B cell (primary cell): ENCODE results near the gene PTPRG. TPM values are rescaled to one million over a fixed set of nuclear protein-coding genes. Genes with fewer than 3 reads are reported as not detected.

ENCODE experiments used
- ATAC-seq: fragments of 200-7000 bp; cut with Tn5 transposase; one replicate; pipeline ENCODE4 v1.10.0; 2021; ENCODE audit warnings: low read depth, mild to moderate bottlenecking, moderate number of reproducible peaks, moderate library complexity
- CTCF ChIA-PET: fragments of 350-600 bp; sonication (Branson Sonifier 250); formaldehyde crosslinking; loops from one replicate; lab custom pipeline; 2021; ENCODE audit warnings: antibody characterized with exemption, inconsistent platforms; lab: Charles Lee
- POLR2A ChIA-PET: fragments of 350-600 bp; sonication (Branson Sonifier 250); formaldehyde crosslinking; loops from one replicate; lab custom pipeline; 2021; ENCODE audit warnings: antibody characterized with exemption; lab: Charles Lee
- DNase-seq: peaks from one replicate; pipeline ENCODE4 v3.0.0; 2013
- H2AFZ ChIP-seq: 2 replicates; pipeline ENCODE4 v1.6.1; 2012; ENCODE audit warnings: mild to moderate bottlenecking, low read depth, low read length; ENCODE audit not compliant: insufficient read depth, poor library complexity, severe bottlenecking
- H3K27ac ChIP-seq, 2 donors: 1 replicate in 1 of 2; 2 replicates in 1 of 2; pipeline ENCODE4 v1.5.1; 2012 to 2013; ENCODE audit warnings: low read length in 2 of 2, mild to moderate bottlenecking in 2 of 2, moderate library complexity in 1 of 2
- H3K27me3 ChIP-seq, 4 experiments: fragments of 200-600 bp in 1 of 4; sonication (generic) in 1 of 4; replicated peaks in 1 of 4; 1 replicate in 2 of 4; 2 replicates in 2 of 4; pipeline versions ENCODE4 v1.6.1 to v1.7.0; 2013 to 2016; ENCODE audit warnings: low read length in 3 of 4, mild to moderate bottlenecking in 2 of 4, mixed read lengths in 1 of 4, moderate library complexity in 1 of 4; ENCODE audit not compliant: insufficient read depth in 4 of 4, control insufficient read depth in 3 of 4; ENCODE audit errors: control extremely low read depth in 1 of 4
- H3K36me3 ChIP-seq, 2 experiments: replicated peaks in 1 of 2; 1 replicate in 1 of 2; 2 replicates in 1 of 2; pipeline versions ENCODE4 v1.6.1 to v1.7.1; 2013; ENCODE audit warnings: low read length in 1 of 2; ENCODE audit not compliant: insufficient read depth in 2 of 2, control insufficient read depth in 1 of 2; ENCODE audit errors: control extremely low read depth in 1 of 2, extremely low read depth in 1 of 2
- H3K4me1 ChIP-seq, 2 donors: fragments of 200-600 bp in 1 of 2; sonication (generic) in 1 of 2; 1 replicate in 1 of 2; 2 replicates in 1 of 2; pipeline versions ENCODE4 v1.5.1 to v1.6.1; 2013 to 2017; ENCODE audit warnings: low read length in 2 of 2; ENCODE audit not compliant: control insufficient read depth in 2 of 2, insufficient read depth in 2 of 2
- H3K4me2 ChIP-seq: replicated peaks from 2 replicates; pipeline ENCODE3; 2012; ENCODE audit warnings: mild to moderate bottlenecking, low read depth, low read length; ENCODE audit not compliant: poor library complexity, severe bottlenecking
- H3K4me3 ChIP-seq, 5 experiments: fragments of 200-600 bp in 1 of 5; sonication (generic) in 1 of 5; 1 replicate in 3 of 5; 2 replicates in 2 of 5; pipeline versions ENCODE4 v1.5.1 to v1.7.0; 2011 to 2016; ENCODE audit warnings: low read length in 4 of 5, mild to moderate bottlenecking in 4 of 5, low read depth in 2 of 5, control low read depth in 1 of 5, moderate library complexity in 1 of 5; ENCODE audit not compliant: insufficient read depth in 1 of 5; ENCODE audit errors: control extremely low read depth in 1 of 5, extremely low read depth in 1 of 5
- H3K79me2 ChIP-seq: fragments of 200-600 bp; sonication (generic); one replicate; pipeline ENCODE4 v1.6.0; 2016; ENCODE audit warnings: low read length; ENCODE audit not compliant: control insufficient read depth, insufficient read depth
- H3K9ac ChIP-seq: fragments of 200-600 bp; sonication (generic); 2 replicates; pipeline ENCODE4 v1.6.1; 2017; ENCODE audit warnings: mild to moderate bottlenecking, low read length, moderate library complexity
- H3K9me3 ChIP-seq, 3 donors: one replicate each; pipeline versions ENCODE4 v1.6.1 to v1.7.1; 2013; ENCODE audit warnings: low read length in 2 of 3; ENCODE audit not compliant: control insufficient read depth in 2 of 3, insufficient read depth in 1 of 3; ENCODE audit errors: control extremely low read depth in 1 of 3
- H4K20me1 ChIP-seq: 2 replicates; pipeline ENCODE4 v1.6.0; 2012; ENCODE audit warnings: mild to moderate bottlenecking, low read length; ENCODE audit not compliant: insufficient read depth, control insufficient read depth, poor library complexity, severe bottlenecking
- H3K27ac Mint-ChIP-seq: one replicate; pipeline ENCODE4 v1.8.0; 2021; ENCODE audit warnings: mixed read lengths
- H3K27me3 Mint-ChIP-seq: one replicate; pipeline ENCODE4 v1.8.0; 2021; ENCODE audit warnings: mixed read lengths
- H3K4me1 Mint-ChIP-seq: one replicate; pipeline ENCODE4 v1.8.0; 2021; ENCODE audit warnings: mixed read lengths
- H3K4me3 Mint-ChIP-seq: one replicate; pipeline ENCODE4 v1.8.0; 2021; ENCODE audit warnings: mixed read lengths
- H3K9me3 Mint-ChIP-seq: one replicate; pipeline ENCODE4 v1.8.0; 2022; ENCODE audit warnings: mixed read lengths; ENCODE audit not compliant: insufficient read depth
- EZH2 ChIP-seq: IDR thresholded peaks from 2 replicates; pipeline ENCODE4 v1.6.1; 2012; ENCODE audit warnings: borderline replicate concordance, low read depth, mild to moderate bottlenecking, moderate library complexity, low read length; ENCODE audit not compliant: insufficient read depth, poor library complexity, severe bottlenecking
- WGBS: methylation state at CpG from one replicate; pipeline ENCODE4 v1.1.5; 2013; ENCODE audit warnings: missing lambda C conversion rate; ENCODE audit not compliant: insufficient coverage; 5-methylcytosine and 5-hydroxymethylcytosine counted together
- intact Hi-C: fragments of 100-400 bp; cut with micrococcal nuclease; formaldehyde crosslinking; loops from one replicate; pipeline ENCODE4 v1.10.0; 2022
- polyA plus RNA-seq: library from polyadenylated mRNA; depleted of rRNA; stranded (reverse); fragments of >200 nt; gene quantifications from 2 replicates; pipeline ENCODE4 v1.2.3, GENCODE V29; 2012
- total RNA-seq, 2 donors: library from RNA; stranded (reverse); fragments of 120-200 nt in 1 of 2; gene quantifications; 1 replicate in 1 of 2; 2 replicates in 1 of 2; pipeline versions ENCODE4 v1.2.3 to v1.2.4, GENCODE V29; 2013 to 2022
- TF ChIP-seq, protein P1 (sequence below): fragments of 200-600 bp; IDR thresholded peaks from one replicate; pipeline ENCODE4 v1.8.0; 2022; ENCODE audit warnings: antibody characterized with exemption, mild to moderate bottlenecking

PTPRG gene
- total and polyA plus RNA-seq, 2 donors (not counting 1 experiment from before 2014, with no cell fraction given), result 0.12 to 1.3 TPM

DNA sequence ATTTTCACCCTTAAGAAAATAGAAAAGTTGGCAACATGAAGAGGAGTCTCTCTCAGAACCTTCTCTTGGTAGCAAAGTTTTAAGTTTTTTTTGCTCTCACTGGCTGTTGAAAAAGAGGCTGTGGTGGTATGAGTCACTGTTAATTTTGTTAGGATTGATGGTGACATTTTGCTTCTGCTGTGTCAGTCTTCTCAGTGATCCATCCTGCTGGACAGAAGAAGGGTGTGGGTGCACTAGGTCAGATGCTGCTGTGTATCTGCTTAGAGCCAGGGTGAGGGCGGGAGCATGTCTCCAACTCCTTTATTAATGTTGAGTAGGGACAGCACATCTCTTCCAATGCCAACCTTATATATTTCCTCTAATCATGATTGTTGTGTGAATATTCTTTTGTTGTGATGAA, 442.5 kb downstream of the PTPRG start:
- ATAC-seq (no peak), DNase-seq (no peak)
- H3K9me3 Mint-ChIP-seq, result no peaks in the 10 kb centered on the region
- Histone ChIP-seq H3K9ac (no peak overlapping the region), H3K36me3 (no peaks in the 10 kb centered on the region), H3K9me3 (peaks cover 0 to 5% (median 0%) of the 10 kb centered on the region in 3 donors), H3K4me3 (no peak overlapping the region), H2AFZ (no peak overlapping the region), H4K20me1 (no peaks in the 10 kb centered on the region), H3K4me1 (no peaks in the 10 kb centered on the region), H3K27ac (no peak overlapping the region), H3K79me2 (no peaks in the 10 kb centered on the region), H3K4me2 (no peak overlapping the region), H3K27me3 (no peaks in the 10 kb centered on the region)
- intact Hi-C loops, result no loop called here
- no peak overlapping the region for H3K4me3 Mint-ChIP-seq
- no CpG with 5 or more reads among the region's 1 CpG for WGBS
- ChIA-PET CTCF (no interaction called here), POLR2A (no interaction called here)
- H3K27ac Mint-ChIP-seq, result no peak overlapping the region
- no peaks in the 10 kb centered on the region for H3K27me3 Mint-ChIP-seq
- no peaks in the 10 kb centered on the region for H3K4me1 Mint-ChIP-seq
- TF ChIP-seq, protein P1, sequence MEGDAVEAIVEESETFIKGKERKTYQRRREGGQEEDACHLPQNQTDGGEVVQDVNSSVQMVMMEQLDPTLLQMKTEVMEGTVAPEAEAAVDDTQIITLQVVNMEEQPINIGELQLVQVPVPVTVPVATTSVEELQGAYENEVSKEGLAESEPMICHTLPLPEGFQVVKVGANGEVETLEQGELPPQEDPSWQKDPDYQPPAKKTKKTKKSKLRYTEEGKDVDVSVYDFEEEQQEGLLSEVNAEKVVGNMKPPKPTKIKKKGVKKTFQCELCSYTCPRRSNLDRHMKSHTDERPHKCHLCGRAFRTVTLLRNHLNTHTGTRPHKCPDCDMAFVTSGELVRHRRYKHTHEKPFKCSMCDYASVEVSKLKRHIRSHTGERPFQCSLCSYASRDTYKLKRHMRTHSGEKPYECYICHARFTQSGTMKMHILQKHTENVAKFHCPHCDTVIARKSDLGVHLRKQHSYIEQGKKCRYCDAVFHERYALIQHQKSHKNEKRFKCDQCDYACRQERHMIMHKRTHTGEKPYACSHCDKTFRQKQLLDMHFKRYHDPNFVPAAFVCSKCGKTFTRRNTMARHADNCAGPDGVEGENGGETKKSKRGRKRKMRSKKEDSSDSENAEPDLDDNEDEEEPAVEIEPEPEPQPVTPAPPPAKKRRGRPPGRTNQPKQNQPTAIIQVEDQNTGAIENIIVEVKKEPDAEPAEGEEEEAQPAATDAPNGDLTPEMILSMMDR, result no peak
- no peak for TF ChIP-seq EZH2

DNA sequence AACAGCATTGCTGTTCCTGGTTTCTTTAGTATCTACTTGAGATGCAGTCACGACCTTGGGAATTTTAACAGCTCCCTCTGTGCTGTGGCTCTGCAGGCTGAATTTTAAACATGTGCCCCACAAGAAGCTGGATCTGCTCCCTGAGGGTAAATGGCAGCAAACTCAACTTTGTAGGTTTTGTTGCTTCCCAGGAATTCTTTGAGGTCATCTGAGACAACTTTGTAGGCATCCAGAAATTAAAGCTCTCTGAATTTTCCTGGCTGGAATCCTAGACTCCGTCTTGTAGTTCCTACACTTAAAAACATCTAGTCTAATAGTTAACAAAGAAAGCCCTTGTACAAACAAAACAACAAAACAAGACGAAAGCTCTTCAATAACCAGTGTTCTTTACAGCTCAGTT, 445.7 kb downstream of the PTPRG start:
- intact Hi-C loops, result no loop called here
- 82% methylated on average over 1 of the region's 3 CpGs for WGBS
- no peaks in the 10 kb centered on the region for H4K20me1 ChIP-seq
- DNase-seq, result no peak
- H3K27ac ChIP-seq, result no peak overlapping the region
- ATAC-seq, result no peak
- no peaks in the 10 kb centered on the region for H3K27me3 ChIP-seq
- no peak overlapping the region for H3K27ac Mint-ChIP-seq
- no peak overlapping the region for H3K4me3 ChIP-seq
- no peak overlapping the region for H3K9ac ChIP-seq
- H3K36me3 ChIP-seq, result no peaks in the 10 kb centered on the region
- H3K4me3 Mint-ChIP-seq, result no peak overlapping the region
- no peak overlapping the region for H3K4me2 ChIP-seq
- H2AFZ ChIP-seq, result no peak overlapping the region
- H3K9me3 Mint-ChIP-seq, result no peaks in the 10 kb centered on the region
- CTCF ChIA-PET, result no interaction called here
- H3K27me3 Mint-ChIP-seq, result no peaks in the 10 kb centered on the region
- TF ChIP-seq EZH2, result no peak
- TF ChIP-seq, protein P1, result no peak
- POLR2A ChIA-PET, result no interaction called here
- H3K4me1 Mint-ChIP-seq, result no peaks in the 10 kb centered on the region
- no peaks in the 10 kb centered on the region for H3K4me1 ChIP-seq
- H3K9me3 ChIP-seq, result peaks cover 0 to 5% (median 0%) of the 10 kb centered on the region in 3 donors
- H3K79me2 ChIP-seq, result no peaks in the 10 kb centered on the region
